Left renal cortex interstitium (tissue), 4 donors: ENCODE data around the gene MSH2. TPM values are rescaled to one million over a fixed set of nuclear protein-coding genes. Genes with fewer than 3 reads are reported as not detected.
"Not testable (repeated sequence)": the region's sequence is repeated elsewhere in the genome, so short reads cannot be mapped to it uniquely, and the experiment has no call there.

Experiments used
- DNase-seq, 4 donors: peaks; one replicate each; pipeline ENCODE4 v3.0.0-alpha.2; 2013; ENCODE audit warnings: low read depth in 4 of 4, low spot score in 2 of 4, missing footprints in 1 of 4
- polyA plus RNA-seq, 4 donors: library from polyadenylated mRNA; unstranded; fragments of 120-200 nt; gene quantifications; one replicate each; pipeline ENCODE4 v1.2.1, GENCODE V29; 2013; ENCODE audit not compliant: insufficient read length in 4 of 4

MSH2 gene
- polyA plus RNA-seq, 4 donors, result 67.1 to 80.9 (median 73.2) TPM

DNA sequence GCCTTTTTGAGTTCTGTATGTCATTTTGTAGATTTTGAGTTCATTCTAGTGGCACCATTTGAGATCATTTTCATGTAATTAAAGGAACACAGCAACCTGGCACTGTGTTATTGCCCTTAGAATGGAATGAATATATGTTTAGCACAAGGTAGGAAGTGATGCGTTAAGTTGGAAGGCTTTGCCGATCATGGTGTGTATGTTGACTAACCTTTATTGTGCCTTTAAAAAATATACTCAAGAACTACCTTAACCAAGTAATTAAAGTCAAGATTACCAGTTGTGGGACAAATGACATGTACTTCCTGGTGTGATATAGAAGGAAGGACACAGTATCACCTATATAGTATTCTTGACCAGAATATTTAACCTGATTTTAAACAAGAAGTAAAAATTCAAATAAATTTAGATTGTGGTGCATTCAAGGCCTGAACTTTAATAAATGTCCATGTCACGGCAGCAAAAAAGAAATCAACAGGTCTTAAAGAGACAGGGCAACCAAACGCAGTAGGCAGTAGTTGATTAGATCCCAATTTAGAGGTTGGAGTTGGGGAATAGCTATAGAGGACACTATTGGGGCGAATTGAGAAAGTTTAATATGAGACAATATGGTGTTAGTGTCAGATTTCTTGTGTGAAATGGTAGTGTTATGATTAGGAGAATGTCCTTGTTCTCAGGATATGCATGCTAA is 68.6 kb downstream of the MSH2 start:
- DNase-seq, result no peak

DNA sequence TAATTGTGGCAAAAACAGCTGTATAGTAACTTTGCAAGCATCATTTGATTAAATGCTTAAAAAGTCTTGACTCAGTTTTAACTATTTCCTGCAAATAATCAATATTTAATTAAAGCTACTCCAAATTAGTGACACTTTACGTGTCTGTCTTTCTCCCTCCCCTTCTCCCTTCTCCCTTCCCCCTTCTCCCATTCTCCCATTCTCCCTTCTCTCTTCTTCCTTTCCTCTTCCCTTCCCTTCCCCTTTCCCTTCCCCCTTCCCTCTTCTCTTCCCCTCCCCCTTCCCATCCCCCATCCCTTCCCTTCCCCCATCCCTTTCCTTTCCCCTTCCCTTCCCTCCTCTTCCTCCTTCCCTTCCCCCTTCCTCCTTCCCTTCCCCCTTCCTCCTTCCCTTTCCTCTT is 76.9 kb downstream of the MSH2 start:
- DNase-seq, result no peak

DNA sequence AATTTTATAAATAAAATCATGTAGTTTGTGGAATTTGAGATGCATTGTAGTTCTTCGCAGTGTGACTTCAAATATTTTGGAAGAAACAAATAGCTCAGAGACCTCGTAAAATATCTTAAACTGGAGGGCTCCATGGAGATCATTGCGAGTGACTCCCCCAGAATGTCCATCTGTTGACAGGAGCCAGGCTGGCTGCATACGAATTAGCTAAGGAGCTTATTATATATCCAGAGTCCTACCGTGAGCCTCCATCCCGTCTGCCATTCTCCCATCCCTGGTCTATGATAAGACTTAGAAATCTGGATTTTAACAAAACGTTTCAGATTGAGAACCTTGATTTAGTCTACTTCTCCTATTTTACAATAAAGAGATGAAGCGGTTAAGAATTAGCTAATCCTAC is 80.2 kb downstream of the MSH2 start:
- DNase-seq, result no peak

DNA sequence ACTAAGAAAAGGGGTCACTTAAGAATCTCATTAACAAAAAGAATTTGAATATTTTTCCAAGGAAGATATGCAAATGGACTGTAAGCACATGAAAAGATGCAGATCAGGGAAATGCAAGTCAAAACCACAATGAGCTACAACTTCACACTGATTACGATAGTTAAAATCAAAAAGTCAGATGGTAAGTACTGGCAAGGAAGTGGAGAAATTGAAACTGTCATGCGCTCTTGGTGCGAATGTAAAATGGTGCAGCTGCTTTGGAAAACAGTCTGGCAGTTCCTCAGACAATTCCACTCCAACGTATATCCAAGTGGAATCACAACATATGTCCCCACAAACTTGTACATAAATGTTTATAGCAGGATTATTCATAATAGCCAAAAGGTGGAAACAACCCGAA is 81.4 kb downstream of the MSH2 start:
- DNase-seq, result no peak

DNA sequence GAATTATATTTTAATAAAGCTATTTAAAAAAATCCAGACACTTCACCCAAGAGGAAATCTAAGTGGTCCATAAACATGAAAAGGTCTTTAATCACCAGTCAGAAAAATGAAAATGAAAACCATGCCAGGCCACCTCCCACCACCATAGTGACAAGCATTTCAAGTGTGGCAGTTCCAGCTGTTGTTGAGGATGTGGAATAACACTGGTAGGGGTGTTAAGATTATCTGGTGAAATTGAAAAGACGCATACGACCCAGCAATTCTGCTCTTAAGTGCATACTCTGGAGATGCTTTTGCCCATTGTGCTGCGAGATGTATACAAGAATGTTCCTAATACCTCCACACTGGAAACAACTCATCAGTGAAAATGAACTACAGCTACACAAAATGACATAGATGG is 82.2 kb downstream of the MSH2 start:
- DNase-seq, result no peak

DNA sequence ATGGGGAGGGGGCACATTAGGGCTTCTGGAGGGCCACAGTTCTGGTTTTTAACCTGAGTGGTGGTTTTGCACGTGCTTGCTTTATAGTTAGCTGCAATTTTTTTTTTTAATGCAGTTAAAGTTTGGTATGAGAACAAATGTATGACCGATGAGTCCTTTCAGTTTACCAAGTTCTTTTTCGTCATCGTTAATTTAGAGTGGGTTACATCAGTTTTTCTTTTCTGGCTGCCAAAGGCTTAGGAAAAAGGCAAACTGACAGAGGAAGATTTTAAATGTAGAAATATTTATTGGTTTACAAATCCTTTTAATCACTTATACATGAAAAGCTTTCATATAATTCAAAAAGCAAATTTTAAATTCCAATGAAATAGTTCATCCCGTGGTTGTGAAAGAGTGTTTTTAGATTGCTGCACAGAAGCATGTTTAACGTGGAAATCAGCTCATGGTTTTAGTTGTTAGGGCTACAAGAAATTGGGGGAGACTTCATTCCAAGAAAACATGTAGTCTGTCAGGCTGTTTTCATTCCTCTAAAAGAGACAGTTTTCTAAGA is 82.9 kb downstream of the MSH2 start:
- no peak for DNase-seq

DNA sequence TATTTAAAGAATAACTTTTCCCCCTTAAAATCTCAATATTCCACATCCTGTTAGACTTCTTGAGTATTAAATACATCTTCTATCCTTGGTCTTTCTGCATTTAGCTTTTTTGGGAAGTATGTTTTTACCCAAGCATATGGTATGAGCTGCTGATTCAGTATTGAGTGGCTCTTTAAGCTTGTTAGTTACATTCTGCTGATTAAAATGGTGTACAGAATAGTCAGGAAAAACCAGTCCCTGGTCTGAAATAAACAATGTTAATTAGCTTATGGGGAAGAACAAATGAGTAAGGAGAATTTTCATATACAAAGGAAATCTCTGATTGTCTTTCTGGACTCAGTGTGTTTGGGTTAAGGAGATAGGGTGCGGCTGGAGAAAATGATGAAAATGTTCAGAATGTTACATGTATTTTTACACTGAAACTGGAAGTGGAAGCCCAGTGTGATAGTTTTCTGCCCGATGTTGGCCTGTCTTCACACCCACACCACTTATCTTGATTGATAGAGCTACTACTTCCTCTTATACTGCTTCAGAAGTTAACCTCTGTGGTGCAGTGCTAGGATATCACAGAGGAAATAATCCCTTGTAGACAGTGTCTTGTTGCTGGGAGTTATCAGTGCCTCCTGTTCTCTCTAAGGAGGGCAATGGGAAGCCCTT is 84.0 kb downstream of the MSH2 start:
- no peak for DNase-seq

DNA sequence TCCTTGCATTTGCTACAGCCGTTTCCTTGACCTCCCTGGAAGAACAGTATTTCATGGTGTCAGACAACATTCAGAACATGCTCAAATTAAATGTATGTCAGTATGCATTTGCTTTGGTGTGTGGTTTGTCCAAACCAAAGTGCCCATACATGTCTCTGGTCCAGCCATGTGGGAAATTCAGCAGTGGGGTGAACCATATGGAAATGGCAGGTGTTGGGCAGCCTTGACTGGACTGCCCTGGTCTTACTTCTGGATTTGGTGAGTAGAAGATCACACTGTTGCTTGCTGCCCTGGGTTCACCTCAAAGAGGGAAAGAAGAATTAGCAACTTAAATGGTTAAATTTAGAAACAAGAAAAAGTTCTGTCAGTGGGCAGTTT is 84.5 kb downstream of the MSH2 start:
- DNase-seq, result no peak

DNA sequence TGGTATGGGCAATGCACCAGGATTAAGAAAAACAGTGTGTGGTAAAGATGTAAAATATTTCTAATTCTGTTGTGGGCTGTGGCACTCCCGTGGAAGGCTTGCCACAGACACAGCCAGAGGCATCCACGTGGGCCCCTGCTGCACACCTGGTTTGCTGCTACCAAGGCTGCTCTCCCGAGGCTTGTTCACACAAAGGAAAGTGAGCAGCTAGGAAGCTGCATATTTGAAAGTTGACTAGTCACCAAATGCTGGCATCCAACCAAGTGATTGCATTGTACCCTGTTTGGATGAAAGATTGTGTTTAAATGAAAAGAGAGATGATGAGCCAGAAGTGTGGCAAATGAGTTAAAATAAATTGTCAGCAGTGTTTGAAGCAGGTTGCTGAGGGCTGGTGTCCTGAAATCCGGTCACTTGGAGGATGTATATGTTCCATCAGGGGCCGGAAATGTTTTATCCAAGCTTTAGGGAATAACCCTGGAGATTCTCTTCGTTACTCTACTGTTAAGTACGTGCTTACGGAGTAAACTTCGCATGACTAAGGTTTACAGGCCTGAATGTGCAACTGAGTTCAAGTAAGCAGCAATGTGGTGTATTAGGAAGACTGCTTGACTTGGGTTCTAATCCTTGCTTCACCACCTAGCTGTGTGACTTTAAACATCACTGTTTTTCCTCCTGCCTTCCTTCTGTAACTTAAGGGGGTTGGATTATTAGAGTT is 86.1 kb downstream of the MSH2 start:
- no peak for DNase-seq

DNA sequence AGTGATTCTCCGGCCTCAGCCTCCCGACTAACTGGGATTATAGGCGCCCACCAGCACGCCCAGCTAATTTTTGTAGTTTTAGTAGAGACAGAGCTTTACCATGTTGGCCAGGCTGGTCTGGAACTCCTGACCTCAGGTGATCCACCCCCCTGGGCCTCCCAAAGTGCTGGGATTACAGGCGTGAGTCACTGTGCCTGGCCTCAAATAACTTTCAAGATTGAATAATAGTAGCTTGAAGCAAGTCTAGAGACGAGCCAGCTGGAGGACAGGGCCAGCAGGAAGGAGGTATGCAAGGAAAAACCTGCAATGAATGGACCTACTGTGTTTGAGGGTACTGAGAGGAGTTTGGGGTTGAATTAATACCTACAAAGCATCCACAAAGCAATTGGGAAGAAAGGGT is 87.5 kb downstream of the MSH2 start:
- no peak for DNase-seq

DNA sequence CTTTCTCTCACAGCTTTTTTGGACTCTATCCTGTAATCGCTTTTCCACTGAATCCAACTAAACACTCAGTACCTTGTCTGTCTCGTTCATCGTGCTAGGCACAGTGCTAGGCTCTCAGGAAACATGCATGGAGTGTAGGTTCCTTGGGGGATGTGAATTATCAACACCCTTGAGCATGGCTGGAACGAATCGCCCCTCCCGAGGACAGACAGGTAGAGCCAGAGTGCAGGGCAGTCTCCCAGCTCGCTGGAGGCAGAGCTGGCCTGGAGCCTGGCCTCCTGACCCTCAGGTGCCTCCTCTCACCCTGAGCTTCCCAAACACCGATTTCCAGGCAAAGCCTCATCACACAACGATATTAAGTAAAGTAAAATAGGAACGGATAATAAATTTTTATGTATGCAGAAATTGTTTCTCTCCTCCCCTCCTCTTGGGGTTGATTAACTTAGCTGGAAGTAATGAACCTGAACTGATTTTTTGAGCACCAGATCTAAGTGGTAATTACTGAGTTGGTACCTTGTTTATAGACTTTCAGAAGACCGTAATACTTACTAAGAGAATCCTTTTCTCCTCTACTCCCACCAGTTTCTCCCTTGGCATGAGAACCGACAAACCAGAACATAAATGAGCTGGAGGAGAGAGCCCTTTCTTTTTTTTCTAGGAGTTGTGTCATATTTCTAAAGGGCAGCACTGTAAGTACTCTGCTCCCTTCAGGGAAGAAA is 90.5 kb downstream of the MSH2 start:
- peak in 2 of 4 donors; percentile 13 to 24 for DNase-seq

DNA sequence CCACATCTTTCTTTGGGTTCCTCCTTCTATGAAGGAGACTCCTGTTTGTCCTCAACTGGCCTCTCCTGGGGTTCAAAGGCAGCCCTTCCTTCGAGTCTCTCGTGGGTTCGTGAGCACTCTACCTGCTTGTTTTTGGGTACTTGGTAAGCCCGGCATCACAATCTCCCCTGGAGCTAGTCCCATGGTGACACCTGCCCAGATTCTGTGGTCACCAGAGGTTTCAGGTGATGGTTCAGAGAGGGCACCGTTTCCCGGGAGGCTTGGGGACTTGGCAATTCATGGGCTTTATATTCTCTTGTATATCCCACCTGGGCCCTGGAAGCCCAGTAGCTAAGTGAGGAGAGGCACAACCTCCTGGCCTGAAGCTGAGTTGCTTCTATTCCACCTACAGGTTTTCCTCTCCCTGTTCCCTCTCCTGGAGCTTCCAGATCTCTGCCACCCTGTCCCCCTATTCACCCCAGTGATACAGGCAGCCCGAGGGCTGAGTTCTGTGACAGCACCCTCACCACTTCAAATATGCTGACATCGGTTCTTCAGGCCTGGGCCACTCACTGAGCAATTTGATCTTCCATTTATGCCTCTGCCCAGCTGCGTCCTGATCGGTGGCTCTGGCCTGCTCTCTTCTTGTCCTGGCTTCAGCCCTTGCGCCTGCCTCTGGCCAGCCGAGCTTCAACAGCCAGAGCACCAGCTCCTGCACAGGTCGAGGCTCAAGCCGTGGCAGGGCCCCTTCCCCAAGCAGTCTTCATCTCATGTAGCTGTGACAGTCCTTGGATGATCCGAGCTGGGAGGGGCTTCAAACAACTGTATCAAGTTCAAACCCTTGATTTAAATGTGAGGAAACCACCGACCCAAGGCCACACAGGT is 91.5 kb downstream of the MSH2 start:
- no peak for DNase-seq

DNA sequence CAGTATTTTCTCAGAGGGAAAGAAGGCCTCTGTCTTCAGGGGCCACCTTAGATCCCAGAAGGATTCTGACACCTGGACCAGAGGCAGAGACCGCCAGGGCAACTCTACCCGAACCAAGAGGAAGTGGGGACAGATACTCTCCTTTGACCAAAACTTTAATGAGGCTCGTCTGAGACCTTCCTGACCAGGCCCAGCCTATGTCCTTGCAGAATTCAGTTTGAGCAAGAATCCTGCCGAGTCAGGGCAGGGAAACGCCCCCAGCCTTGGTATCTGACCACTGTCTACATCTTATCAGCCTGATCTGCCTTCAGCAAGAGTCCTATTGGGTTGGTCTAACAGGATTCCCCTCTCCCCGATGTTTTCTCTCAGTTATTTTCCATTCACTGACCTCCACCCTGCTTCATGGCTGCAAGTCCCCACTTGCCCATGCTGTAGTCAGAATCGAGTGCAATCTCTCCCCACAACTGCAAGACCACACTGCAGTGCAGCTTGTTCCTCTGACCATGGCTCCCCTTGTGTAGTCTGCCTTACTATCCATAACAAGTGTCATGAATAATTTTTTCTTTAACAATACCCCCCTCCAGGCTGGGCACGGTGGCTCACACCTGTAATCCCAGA is 95.0 kb downstream of the MSH2 start:
- DNase-seq, result no peak

DNA sequence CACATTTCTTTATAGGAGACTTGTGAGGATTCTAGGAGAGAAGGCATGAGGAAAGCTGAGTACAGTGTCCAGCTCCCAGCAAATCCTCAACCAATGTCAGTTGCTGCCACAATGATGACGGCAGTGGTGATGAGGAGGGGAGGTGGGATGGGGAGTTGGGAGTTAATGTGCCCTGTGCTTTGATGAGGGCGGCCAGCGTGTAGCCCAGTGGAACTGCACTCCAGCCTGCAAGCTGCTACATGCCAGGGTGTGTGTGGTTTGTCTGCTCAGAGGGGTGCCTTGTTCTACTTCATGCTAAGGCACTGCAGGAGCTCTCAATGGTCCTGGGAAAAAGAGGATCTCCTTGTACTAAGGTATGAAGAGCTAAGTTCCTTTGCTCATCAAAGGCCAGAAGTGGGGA is 96.1 kb downstream of the MSH2 start:
- no peak for DNase-seq

DNA sequence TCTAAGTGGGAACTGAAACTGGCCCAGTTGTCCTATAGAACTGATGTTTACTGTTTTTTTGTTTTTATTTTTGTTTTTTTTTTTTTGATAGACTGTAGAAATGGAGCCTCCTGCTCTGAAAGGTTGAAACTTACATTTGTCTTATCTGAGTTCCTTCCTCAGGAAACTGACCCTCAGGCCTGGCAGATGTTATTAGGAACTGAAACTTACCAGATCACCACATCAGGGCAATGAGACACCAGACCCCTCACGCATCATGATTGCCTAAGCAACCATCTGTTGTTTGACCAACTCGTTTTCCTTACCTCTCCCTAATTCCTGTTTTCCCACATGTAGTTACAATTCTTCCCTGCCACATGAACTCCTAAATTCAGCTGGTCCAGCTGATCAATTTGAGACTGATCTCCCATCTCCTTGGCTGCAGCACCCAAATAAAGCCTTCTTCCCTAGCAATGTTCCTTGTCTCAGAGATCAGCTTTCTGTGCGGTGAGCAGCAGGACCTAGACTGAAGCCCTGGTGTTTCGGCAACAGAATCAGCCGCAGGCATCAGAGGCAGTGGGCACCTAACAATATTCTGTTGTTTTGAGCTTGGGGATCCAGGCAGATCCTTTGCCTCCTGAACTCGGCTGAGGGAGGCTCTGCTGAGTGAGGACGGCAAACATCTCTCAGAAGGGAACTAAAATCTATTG is 96.8 kb downstream of the MSH2 start:
- no peak for DNase-seq

DNA sequence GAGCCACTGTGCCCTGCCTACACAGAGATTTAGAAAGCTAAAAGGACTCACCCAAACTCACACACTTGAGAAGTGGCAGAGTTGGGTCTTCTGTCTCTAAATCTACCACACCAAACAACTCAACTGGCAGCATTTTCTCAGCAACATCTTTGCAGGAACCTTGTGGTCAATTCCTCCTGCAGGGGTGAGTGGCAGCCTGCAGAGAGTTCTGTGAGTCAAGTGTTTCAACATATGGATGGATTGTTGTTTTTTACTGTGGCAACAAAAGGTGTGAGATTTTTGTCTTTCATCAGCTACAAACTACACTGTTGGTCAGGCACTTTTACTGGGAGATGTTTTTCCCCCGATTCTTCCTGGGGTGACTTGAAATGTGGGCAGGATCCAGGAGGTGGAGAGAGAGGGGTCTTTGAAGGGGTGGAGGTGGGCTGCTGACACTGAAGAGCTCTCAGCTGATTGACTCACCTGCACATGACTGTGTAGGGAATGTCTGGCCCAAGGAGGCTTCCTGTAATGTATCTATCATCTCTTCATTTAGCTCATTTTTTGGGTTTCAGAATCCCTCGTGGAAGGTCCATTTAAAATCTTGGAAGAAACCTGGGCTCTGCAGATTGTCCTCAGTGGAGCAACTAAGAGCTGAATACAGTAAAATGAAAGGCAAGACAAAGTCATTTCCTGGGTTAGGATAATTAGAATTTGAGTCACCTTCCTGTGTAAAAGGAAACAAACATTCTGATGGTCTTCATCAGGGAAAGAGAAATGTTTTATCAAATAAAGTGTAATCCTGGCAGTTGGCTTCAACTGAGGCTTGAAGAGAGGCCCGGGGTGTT is 98.6 kb downstream of the MSH2 start:
- DNase-seq, result no peak

DNA sequence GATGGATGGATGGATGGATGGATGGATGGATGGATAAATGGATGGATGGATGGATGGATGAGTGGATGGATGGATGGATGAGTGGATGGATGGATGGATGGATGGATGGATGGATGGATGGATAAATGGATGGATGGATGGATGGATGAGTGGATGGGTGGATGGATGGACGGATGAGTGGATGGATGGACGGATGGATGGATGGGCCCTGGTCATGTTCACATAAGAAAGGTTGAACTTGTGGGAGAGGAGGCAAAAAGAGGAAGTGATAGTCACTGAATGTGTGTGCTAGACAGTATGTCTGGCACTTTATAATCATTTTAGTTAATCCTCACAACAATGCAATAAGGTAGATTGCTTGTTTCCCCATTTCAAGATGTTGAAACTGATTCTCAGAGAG is 99.5 kb downstream of the MSH2 start:
- not testable (repeated sequence) for DNase-seq

DNA sequence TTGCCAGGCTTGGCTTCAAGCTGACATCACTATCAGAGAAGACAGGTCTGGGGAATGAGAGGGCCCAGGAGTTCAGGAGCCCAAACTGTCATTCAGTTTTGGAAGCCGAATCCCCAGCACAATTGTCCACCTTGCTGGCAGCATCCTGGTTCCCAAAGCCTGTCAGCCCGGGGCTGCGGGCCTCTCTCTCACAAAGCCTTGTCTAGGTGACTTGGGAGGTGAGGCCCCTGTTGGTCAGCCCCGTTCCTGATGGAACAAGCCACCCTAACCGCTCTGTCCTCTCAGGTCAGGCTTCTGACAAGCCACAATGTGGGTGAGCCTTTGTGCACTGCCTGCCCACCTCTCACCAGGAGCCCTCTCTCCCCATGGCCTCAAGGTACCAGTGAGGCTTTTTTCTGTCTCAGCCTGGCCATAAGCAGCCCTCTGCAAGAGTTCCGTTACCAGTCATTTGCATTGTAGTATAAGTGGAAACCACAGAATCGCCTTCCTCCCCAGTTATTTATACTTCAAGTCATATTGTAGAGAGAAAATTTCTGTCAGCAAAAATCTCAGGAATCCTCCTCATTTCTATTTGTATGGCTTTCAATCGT is 100.6 kb downstream of the MSH2 start:
- DNase-seq, result no peak
